B cell (primary cell): ENCODE data around the gene FAM53B.

Experiments used
- CTCF ChIP-seq: fragments of 200-600 bp; IDR thresholded peaks from one replicate; pipeline ENCODE4 v1.8.0; 2022; ENCODE audit warnings: antibody characterized with exemption, mild to moderate bottlenecking
- EZH2 ChIP-seq: IDR thresholded peaks from 2 replicates; pipeline ENCODE4 v1.6.1; 2012; ENCODE audit warnings: borderline replicate concordance, low read depth, mild to moderate bottlenecking, moderate library complexity, low read length; ENCODE audit not compliant: insufficient read depth, poor library complexity, severe bottlenecking

- TF ChIP-seq CTCF (no peak), EZH2 (no peak)
Measured at GRCh38 chr10:124652200-124652599, 92.0 kb downstream of the FAM53B start.
